ENCODE data around the gene EYA2. TPM values are rescaled to one million over a fixed set of nuclear protein-coding genes. Genes with fewer than 3 reads are reported as not detected.

Gene EYA2
- total RNA-seq, 1 experiment from 2014 or later, result 0.74 TPM

GRCh38 chr20:47040506-47041125 is 146.0 kb downstream of the EYA2 start:
- Histone ChIP-seq H2BK15ac (ENCODE audit: low read depth, low read length) (no peak overlapping the region), H3T11ph (ENCODE audit: low read length) (no peak overlapping the region), H2BK12ac (ENCODE audit: insufficient read length, low read depth, low read length) (no peak overlapping the region), H3K14ac (ENCODE audit: insufficient read depth, low read length) (no peak overlapping the region), H3K23ac (ENCODE audit: insufficient read length, low read depth, low read length) (no peak overlapping the region), H3K23me2 (ENCODE audit: insufficient read length, low read depth, low read length, poor library complexity, severe bottlenecking) (no peaks in the 10 kb centered on the region), H2AFZ (ENCODE audit: low read length) (no peak overlapping the region), H4K91ac (ENCODE audit: insufficient read length, low read depth, low read length) (no peak overlapping the region), H3K79me2 (ENCODE audit: insufficient read depth, low read length) (no peaks in the 10 kb centered on the region), H2BK20ac (ENCODE audit: low read depth, low read length, poor library complexity, severe bottlenecking) (no peak overlapping the region), H4K20me1 (ENCODE audit: control insufficient read depth, insufficient read depth, insufficient read length) (no peaks in the 10 kb centered on the region), H3K4me1 (ENCODE audit: insufficient read depth, low read length) (no peaks in the 10 kb centered on the region), H3K27me3 (ENCODE audit: insufficient read depth, low read length) (no peaks in the 10 kb centered on the region), H3K9me3 (ENCODE audit: control insufficient read depth, low read depth, low read length) (no peaks in the 10 kb centered on the region), H3K27ac (ENCODE audit: insufficient read length, low read depth, low read length) (no peak overlapping the region), H3K4ac (ENCODE audit: low read depth, low read length) (no peak overlapping the region), H3K79me1 (ENCODE audit: insufficient read depth, low read depth, low read length, poor library complexity, severe bottlenecking) (no peaks in the 10 kb centered on the region), H3K18ac (ENCODE audit: insufficient read length, low read depth, low read length) (no peak overlapping the region), H2BK120ac (ENCODE audit: low read depth, low read length, poor library complexity, severe bottlenecking) (no peak overlapping the region), H3K56ac (ENCODE audit: insufficient read length, low read depth, low read length) (no peak overlapping the region), H2AK5ac (ENCODE audit: insufficient read length, low read length) (no peak overlapping the region), H3K4me2 (ENCODE audit: insufficient read depth, insufficient read length, low read length) (no peak overlapping the region), H4K5ac (ENCODE audit: insufficient read length, low read depth, low read length) (no peak overlapping the region), H3K9ac (ENCODE audit: extremely low read depth, insufficient read length, low read length) (no peak overlapping the region), H4K8ac (replicated peaks; ENCODE audit: insufficient read length, low read depth, low read length) (no peak overlapping the region), H2BK5ac (ENCODE audit: insufficient read length, low read length) (no peak overlapping the region)
- peaks cover 3% of the 10 kb centered on the region for H3K27me3 Mint-ChIP-seq (ENCODE audit: low read depth)
- DNase-seq, result no peak
- peaks cover 8 to 10% of the 10 kb centered on the region in 2 experiments; a peak in 3 of 4 replicates for H3K4me1 Mint-ChIP-seq
- no peak for TF ChIP-seq CTCF (conservative IDR thresholded peaks at IDR 0.05)
- no peak overlapping the region for H3K4me3 Mint-ChIP-seq
- no peaks in the 10 kb centered on the region for H3K36me3 Mint-ChIP-seq (ENCODE audit: insufficient read depth in 1 of 3, low read depth in 3 of 3)
- WGBS (ENCODE audit: extremely low coverage, insufficient read length, low lambda C conversion rate), result no CpG with 5 or more reads among the region's 5 CpGs
- no peak overlapping the region for H3K27ac Mint-ChIP-seq
- peaks cover 8 to 9% of the 10 kb centered on the region in 2 experiments for H3K9me3 Mint-ChIP-seq
